8988T (cell line): ENCODE data around the gene RMND1.
"Not testable (repeated sequence)": the region's sequence is repeated elsewhere in the genome, so short reads cannot be mapped to it uniquely, and the experiment has no call there.

Experiments used
- DNase-seq: peaks from one replicate; pipeline ENCODE4 v3.0.0; 2011

RMND1 gene

DNA sequence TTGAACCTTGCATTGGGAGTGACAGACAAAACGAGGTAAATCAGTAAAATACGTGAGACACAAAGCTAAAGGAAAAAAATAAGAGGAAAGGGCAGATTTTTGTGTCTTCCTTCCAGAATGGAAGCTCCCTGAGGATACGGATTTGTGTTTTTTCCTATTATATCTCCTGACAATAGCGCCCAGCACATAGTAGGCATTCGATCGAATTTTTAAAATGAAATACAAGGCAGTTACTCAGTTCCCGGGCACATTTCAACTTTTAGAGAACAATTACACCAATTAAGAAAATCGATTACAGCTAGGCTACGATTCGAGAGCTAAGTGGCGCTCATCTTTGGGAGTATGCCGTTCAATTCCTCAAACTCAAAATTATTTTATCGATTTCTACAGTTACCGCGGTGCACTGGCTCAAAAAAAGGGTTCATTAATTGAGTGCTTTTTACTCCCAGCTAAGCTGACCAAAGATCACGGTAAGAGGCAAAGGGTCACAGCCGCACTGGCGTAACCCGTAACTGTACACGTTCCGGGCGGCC, 443 bp downstream of the RMND1 start:
- DNase-seq = no peak

DNA sequence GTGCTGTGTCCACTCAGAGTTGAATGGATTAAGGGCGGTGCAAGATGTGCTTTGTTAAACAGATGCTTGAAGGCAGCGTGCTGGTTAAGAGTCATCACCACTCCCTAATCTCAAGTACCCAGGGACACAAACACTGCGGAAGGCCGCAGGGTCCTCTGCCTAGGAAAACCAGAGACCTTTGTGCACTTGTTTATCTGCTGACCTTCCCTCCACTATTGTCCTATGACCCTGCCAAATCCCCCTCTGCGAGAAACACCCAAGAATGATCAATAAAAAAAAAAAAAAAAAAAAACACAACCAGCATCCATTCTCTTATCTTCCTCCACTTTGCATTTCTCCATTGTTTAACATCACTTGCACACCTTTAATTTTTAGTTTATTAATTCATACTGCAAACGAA, 998 bp downstream of the RMND1 start:
- DNase-seq = not testable (repeated sequence)

- DNase-seq = no peak
Measured at GRCh38 chr6:151448623-151449022, 3.3 kb downstream of the RMND1 start.

DNA sequence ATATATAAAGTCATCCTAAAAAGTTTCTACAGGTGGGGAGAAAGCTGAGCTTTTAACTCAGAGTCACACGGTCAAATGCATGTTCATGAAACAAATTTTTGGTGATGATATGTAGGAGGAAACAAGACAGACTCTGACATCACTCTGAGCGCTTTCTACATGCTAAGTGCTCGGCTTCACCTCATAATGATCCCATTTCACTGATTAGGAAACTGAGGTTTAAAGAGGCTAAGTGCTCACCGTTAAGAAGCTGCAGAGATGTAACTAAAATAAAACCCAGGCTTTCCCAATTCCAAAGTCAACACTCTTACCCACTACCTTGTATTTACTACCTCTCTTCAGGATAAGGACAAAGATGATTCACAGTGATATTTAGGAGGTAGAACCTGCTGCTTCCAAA, 4.7 kb downstream of the RMND1 start:
- no peak for DNase-seq

DNA sequence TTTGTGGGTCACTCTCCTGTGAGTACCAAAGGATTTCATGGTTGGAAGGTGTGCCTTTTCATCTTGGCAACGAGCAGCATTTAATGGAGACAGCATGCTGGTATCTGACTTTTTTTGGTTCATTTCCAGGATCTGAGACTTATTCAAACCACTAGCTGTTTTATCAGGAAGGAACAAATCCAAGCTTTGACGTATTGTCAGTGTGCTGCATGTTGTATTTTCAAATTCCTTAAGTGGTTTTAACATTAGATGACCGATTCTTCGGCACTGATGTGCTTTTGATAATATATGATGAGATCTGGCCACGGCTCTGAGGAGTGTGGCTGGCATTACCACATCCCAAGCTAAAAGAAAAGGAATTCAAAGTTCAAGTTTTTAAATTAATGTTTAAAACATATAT, 6.4 kb downstream of the RMND1 start:
- no peak for DNase-seq

DNA sequence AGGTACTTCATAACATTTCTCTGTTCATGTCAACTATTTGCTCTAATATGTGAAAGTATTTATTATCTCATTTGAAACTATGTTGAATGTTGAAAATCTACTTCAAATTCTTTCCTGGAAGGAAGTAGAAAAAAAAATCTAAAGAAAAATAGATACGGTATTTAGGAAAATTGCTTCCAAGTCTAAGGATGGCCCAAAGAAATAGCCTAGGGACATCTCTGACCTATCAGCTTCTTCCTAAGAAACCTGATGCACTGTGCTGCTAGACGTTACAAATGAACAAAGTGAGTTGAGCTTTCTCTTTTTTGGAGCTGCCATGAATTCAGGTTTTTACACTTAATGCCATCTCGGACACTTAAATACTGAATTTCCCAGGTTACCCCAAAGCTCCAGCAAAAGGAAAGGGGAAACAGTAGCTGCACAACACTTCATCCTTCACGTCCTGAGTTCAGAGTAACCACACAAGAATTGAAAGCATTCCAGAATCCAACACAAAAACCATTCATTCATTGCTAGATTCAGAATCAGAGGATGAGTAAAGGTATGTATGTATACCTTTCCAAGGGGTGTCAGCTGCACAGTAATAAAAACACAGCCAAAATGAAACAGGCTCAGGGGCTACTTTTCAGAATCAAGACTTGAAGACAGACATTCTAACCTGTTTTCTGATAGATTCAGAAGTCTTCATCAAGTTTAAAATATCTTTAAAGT, 7.9 kb downstream of the RMND1 start:
- DNase-seq = no peak

DNA sequence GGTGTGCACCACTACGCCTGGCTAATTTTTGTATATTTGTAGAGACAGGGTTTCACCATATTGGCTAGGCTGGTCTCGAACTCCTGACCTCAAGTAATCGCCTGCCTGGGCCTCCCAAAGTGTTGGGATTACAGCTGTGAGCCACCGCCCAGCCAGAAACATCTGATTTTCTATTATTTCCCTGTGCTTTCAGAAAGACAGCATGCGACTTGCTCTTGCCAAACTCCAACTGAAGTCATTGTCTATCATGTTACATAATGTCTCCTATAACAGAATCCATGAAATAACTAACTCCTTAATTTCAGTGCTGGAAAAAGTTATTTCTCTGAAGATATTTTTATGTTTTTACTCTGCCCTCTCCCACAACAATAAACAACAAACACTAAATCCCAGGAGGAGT, 8.5 kb downstream of the RMND1 start:
- no peak for DNase-seq

- DNase-seq = no peak
Measured at GRCh38 chr6:151442371-151442770, 9.6 kb downstream of the RMND1 start.

GRCh38 chr6:151441390-151442166, 10.3 kb downstream of the RMND1 start:
- DNase-seq = no peak

DNA sequence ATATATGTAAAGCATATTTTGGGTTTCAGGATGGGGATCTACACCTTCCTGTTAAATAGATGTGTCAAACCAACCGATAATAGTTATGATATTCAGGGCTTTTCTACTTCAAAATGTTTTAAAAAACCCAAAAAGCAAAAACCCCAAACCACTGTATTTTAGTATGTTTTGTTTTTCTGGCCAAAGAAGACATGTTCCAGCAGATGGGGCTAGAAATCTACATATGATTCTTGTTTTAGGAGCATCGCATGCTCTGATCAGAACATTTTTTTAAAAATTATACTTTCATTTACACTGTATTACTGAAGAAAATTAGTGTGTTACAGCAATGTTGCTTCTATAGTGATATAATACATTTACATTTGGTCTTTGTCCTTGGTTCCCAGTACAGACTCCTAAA, 11.0 kb downstream of the RMND1 start:
- DNase-seq = no peak

DNA sequence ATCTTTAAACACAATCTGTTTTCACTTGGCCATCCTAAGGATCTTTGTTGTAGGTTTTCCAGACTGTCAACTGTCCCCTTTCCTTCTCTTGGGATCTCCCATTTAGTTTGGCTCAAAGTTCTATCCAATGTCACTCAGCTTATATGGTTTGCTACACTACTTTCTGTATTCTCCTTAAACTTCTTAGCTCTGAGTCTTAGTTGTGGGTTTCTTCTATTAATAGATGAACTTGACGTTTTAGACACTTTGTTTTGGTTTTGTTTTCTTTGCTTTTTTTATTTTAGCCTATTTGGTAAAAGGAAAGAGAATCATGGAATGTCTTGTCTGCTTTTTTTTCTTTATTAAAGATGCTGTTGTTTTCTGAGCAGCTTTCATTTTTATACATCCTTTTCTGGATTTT, 11.4 kb downstream of the RMND1 start:
- no peak for DNase-seq

DNA sequence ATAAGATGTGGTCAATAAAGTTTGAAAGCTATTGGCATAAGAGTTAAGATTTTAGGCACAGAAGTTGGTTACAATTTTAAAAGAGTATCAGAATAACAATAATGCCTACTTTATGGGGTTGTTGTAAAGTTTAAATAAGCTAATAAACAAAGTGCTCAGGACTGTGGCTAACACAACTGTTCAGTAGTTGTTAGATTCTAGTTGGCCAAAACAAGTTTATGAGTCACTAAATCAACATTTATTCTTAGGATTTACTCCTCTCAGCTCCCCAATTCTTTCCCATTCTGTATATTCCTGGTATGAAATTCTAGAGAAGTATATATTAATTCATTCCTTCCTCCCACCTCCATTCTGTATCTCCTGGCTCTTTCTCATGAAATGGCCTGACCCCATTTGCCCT, 14.5 kb downstream of the RMND1 start:
- DNase-seq = no peak

- no peak for DNase-seq
Measured at GRCh38 chr6:151436802-151437201, 15.1 kb downstream of the RMND1 start.

GRCh38 chr6:151436300-151436699, 15.6 kb downstream of the RMND1 start:
- no peak for DNase-seq

- no peak for DNase-seq
Measured at GRCh38 chr6:151434369-151434768, 17.6 kb downstream of the RMND1 start.

DNA sequence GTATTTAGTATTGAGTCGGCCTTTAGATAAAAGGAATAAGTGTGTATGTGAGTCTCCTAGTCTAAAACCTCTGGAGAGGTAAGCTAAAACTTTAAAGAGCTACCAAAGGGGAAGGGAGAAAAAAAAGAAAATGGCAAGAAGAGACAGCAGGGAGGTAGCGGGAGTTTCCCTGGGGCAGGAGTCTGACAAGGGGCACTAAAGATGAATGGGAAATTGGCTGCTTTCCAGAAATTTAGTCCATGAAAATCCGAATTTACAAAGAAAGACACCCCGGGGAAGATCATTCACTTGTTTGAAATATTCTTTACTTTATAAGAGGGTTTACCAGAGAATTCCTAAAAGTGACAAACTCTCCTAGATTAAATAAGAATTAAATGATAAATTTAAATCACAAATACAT, 19.3 kb downstream of the RMND1 start:
- DNase-seq = no peak

- no peak for DNase-seq
Measured at GRCh38 chr6:151431337-151431736, 20.6 kb downstream of the RMND1 start.

DNA sequence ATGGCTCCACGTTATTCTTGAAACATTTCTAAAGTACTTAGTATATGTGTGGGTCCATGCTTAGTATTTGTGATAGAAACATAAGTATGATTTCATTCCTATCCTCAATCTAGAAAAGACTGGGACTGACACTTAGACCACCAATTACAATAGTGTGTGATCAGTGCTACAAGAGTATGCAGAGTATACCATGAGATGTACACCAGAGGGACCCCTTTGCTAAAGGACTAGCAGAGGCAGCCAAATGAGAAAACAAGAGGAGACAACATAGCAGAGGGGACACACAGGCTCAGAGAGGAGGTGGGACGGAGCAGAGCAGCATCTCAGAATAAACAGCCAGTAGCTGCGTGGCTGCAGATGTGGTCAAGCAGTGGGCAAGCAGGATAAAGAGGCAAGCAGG, 21.0 kb downstream of the RMND1 start:
- DNase-seq = no peak

DNA sequence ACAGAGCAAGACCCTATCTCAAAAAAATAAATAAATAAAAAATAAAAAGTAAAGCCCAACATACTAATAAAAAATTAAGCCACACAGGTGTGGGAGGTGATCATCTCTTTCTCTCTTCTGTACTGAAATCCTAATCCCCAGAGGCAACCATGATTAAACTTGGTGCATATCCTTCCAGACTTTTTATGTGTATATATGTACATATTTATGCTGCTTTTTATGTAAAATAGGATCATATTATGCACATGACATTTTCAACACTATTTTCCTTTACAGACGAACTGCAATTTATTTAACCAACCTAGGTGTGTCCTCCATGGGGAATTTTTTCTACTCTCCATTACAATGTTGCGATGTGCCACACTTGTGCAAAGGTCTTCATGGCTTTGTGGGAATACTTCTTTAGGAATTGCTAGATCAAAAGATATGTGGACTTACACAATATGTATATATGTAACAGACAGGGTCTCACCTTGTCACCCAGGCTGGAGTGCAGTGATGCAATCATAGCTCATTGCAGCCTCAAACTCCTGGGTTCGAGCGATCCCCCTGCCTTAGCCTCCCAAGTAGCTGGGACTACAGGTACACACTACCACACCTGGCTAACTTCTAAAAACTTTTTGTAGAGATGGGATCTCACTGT, 23.7 kb downstream of the RMND1 start:
- DNase-seq = no peak

- DNase-seq = no peak
Measured at GRCh38 chr6:151425561-151425960, 26.4 kb downstream of the RMND1 start.

- DNase-seq = no peak
Measured at GRCh38 chr6:151422981-151423380, 28.9 kb downstream of the RMND1 start.

DNA sequence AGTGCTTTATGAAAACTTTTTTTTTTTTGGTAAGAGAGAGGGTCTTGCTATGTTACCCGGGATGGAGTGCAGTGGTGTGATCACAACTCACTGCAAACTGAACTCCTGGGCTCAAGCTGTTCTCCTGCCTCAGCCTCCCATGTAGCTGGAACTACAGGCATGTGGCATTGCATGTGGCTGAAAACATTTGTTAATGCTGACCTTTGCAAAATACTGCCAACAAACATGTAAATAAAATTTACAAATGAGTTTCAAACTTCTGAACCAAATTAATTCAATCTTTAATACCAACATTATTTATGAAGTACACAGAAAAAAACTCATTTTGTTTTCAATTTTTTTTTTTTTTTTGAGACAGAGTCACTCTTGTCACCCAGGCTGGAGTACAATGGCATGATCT, 34.4 kb downstream of the RMND1 start:
- no peak for DNase-seq

GRCh38 chr6:151414641-151415260, 37.2 kb downstream of the RMND1 start:
- DNase-seq = no peak
